Measurements from ENCODE around the gene CFAP20DC.

Gene CFAP20DC

DNA sequence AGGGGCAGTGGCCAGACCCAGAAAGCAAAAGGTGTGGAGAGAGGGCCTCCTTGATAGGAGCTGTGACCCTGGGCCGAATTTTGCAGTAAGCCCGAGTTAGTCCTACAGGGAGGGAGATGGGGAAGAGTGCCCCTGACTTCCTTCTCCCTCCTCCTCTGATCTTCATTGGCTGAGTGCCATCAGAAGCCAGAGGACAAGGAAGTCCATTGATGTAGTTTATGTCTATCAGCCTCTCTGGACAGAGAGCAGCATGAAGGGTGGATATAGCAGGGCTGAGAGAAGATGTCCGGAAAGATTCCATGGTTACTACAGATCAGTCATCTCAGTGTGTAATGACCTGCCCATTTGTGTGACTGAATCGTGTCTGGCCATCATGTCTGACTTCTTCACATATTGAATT is 280.8 kb downstream of the CFAP20DC start:
- Histone ChIP-seq H3K79me2 (ENCODE audit: insufficient read depth, low read depth) (no peaks in the 10 kb centered on the region), H3K4me2 (no peak overlapping the region), H3K27me3 (ENCODE audit: insufficient read depth, low read depth) (no peaks in the 10 kb centered on the region), H3K4me1 (ENCODE audit: low read depth, poor library complexity, severe bottlenecking) (no peaks in the 10 kb centered on the region), H3K36me3 (ENCODE audit: insufficient read depth) (no peaks in the 10 kb centered on the region), H3K27ac (no peak overlapping the region), H3K4me3 (IDR thresholded peaks at IDR 0.05; ENCODE audit: insufficient read depth, low read depth, low read length) (no peak overlapping the region), H2AFZ (ENCODE audit: low read depth) (no peak overlapping the region), H4K20me1 (ENCODE audit: insufficient read depth) (no peaks in the 10 kb centered on the region), H3K9ac (no peak overlapping the region)
- TF ChIP-seq CTCF (conservative IDR thresholded peaks at IDR 0.05; ENCODE audit: low read depth, low read length): no peak

DNA sequence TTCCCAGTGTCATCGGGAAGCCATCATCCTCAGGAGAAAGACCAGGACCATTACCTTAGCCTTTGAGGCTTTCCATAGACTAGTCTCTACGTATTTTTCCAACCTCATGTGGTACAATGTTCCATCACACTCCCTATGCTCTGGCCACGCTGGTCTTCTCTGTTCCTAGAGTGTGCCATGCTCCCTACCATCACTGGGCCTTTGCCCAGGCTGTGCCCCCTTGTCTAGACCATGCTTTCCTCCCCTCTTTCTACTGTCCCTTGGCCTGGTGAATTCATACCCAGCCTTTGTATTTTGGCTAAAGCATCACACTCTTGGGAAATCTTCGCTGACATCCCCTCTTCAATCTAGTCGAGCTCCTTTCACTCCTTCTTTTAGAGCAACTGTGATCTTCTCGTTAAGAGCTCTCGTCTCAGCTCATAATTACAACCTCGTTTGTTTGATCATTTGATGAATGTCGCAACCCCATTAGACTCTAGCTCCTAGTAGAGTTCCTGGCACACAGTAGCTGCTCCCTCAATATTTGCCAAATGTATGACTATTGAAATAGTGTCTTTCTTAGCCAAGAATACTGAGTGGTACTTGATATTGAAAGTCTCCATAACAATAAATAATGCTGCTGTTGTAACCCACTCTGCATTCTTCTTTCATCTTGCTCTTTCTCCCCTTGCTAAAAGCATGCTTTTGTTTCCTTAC is 283.1 kb downstream of the CFAP20DC start:
- Histone ChIP-seq H3K4me1 (ENCODE audit: low read depth, poor library complexity, severe bottlenecking) (no peaks in the 10 kb centered on the region), H4K20me1 (ENCODE audit: insufficient read depth) (no peaks in the 10 kb centered on the region), H3K27me3 (ENCODE audit: insufficient read depth, low read depth) (no peaks in the 10 kb centered on the region), H3K36me3 (ENCODE audit: insufficient read depth) (no peaks in the 10 kb centered on the region), H3K27ac (no peak overlapping the region), H3K79me2 (ENCODE audit: insufficient read depth, low read depth) (no peaks in the 10 kb centered on the region), H3K4me3 (IDR thresholded peaks at IDR 0.05; ENCODE audit: insufficient read depth, low read depth, low read length) (no peak overlapping the region), H3K9ac (no peak overlapping the region), H2AFZ (ENCODE audit: low read depth) (no peak overlapping the region), H3K4me2 (no peak overlapping the region)
- TF ChIP-seq CTCF (conservative IDR thresholded peaks at IDR 0.05; ENCODE audit: low read depth, low read length): no peak

DNA sequence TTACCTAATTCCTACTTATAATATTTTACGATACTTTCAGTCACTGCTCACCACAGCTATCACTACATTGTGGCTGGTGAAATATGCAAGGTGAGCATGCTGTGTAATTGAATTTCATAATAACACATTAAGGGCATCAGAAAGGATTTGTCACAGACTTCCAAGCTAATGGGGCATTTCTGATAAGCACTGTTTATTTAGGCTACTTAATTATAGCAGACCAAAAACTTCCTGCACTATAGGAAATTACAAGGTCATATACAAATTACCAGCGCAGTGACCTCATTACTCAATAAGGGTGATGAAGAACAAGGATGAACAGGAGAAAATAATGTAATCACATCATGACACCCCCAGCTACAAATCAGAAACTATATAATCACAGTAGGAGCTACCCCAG is 294.7 kb downstream of the CFAP20DC start:
- Histone ChIP-seq H3K4me2 (no peak overlapping the region), H3K79me2 (ENCODE audit: insufficient read depth, low read depth) (no peaks in the 10 kb centered on the region), H4K20me1 (ENCODE audit: insufficient read depth) (no peaks in the 10 kb centered on the region), H3K27ac (no peak overlapping the region), H3K36me3 (ENCODE audit: insufficient read depth) (no peaks in the 10 kb centered on the region), H3K27me3 (ENCODE audit: insufficient read depth, low read depth) (no peaks in the 10 kb centered on the region), H2AFZ (ENCODE audit: low read depth) (no peak overlapping the region), H3K9ac (no peak overlapping the region), H3K4me1 (ENCODE audit: low read depth, poor library complexity, severe bottlenecking) (no peaks in the 10 kb centered on the region), H3K4me3 (IDR thresholded peaks at IDR 0.05; ENCODE audit: insufficient read depth, low read depth, low read length) (no peak overlapping the region)
- no peak for TF ChIP-seq CTCF (conservative IDR thresholded peaks at IDR 0.05; ENCODE audit: low read depth, low read length)

DNA sequence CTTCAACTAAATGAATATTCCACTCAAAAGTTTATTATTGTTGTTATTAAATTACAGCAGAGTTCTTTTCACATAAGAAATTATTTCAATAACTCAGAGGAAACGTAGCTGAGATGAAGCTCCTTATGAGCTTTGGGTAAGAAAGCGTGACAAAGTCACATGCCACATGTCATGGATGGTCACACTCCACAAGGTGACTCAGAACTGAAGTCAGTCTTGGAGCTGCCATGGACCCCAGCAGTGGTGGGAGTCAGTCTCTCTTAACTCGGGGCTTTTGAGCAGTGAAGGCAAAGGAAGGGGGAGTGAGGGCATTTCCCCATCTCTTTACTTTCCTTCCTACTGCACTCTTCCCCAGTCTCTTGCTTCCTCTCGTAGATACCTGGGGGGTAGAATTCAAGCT is 295.8 kb downstream of the CFAP20DC start:
- H3K27ac ChIP-seq: no peak overlapping the region
- H2AFZ ChIP-seq (ENCODE audit: low read depth): no peak overlapping the region
- no peak overlapping the region for H3K4me3 ChIP-seq (IDR thresholded peaks at IDR 0.05; ENCODE audit: insufficient read depth, low read depth, low read length)
- H3K79me2 ChIP-seq (ENCODE audit: insufficient read depth, low read depth): no peaks in the 10 kb centered on the region
- H3K4me2 ChIP-seq: no peak overlapping the region
- TF ChIP-seq CTCF (conservative IDR thresholded peaks at IDR 0.05; ENCODE audit: low read depth, low read length): no peak
- no peaks in the 10 kb centered on the region for H4K20me1 ChIP-seq (ENCODE audit: insufficient read depth)
- H3K9ac ChIP-seq: no peak overlapping the region
- H3K27me3 ChIP-seq (ENCODE audit: insufficient read depth, low read depth): no peaks in the 10 kb centered on the region
- H3K36me3 ChIP-seq (ENCODE audit: insufficient read depth): no peaks in the 10 kb centered on the region
- H3K4me1 ChIP-seq (ENCODE audit: low read depth, poor library complexity, severe bottlenecking): no peaks in the 10 kb centered on the region
